SW480 (cell line): Measurements from ENCODE around the gene GP1BA.
A peak's percentile ranks its signal among the peaks of the same experiment; 100 is the strongest.

Experiments
- DNase-seq: peaks from one replicate; pipeline ENCODE4 v3.0.0-alpha.2; 2016; ENCODE audit warnings: low spot score

Gene GP1BA

GRCh38 chr17:4973256-4974114 is 41.4 kb downstream of the GP1BA start:
- DNase-seq, result no peak

- DNase-seq, result no peak
These were observed 42.1 kb downstream of the GP1BA start for GRCh38 chr17:4974115-4974670.

- no peak for DNase-seq
These were observed 46.6 kb downstream of the GP1BA start for GRCh38 chr17:4978726-4979125.

GRCh38 chr17:4980644-4981216 is 48.7 kb downstream of the GP1BA start:
- DNase-seq, result peak; percentile 45

GRCh38 chr17:4982305-4982704 is 50.2 kb downstream of the GP1BA start:
- DNase-seq, result no peak
